Upper lobe of left lung (tissue), 4 donors: ENCODE results near the gene ZG16.

ENCODE experiments used
- CTCF ChIP-seq, 6 experiments: fragments of 450-650 bp in 4 of 6; fragments of 200-600 bp in 2 of 6; sonication (generic) in 2 of 6; IDR thresholded peaks; one replicate each; pipeline ENCODE4 v1.5.1; 2016 to 2019; ENCODE audit warnings: antibody characterized with exemption in 6 of 6
- POLR2A ChIP-seq, 4 donors: fragments of 450-650 bp; IDR thresholded peaks; one replicate each; pipeline ENCODE4 v1.5.1; 2016 to 2017; ENCODE audit warnings: antibody characterized with exemption in 4 of 4, mild to moderate bottlenecking in 2 of 4

GRCh38 chr16:29818082-29818481 lies 40.0 kb downstream of the ZG16 start:
- TF ChIP-seq CTCF (IDR thresholded peaks at IDR 0.05) (no peak), POLR2A (IDR thresholded peaks at IDR 0.05) (no peak)
